Measurements from ENCODE around the gene MRAP2. TPM values are rescaled to one million over a fixed set of nuclear protein-coding genes. Genes with fewer than 3 reads are reported as not detected.

The MRAP2 gene
- total and polyA plus RNA-seq, 2 donors (not counting 3 experiments of a cell fraction or from before 2014, with no cell fraction given) = 5.8 to 8.6 TPM

DNA sequence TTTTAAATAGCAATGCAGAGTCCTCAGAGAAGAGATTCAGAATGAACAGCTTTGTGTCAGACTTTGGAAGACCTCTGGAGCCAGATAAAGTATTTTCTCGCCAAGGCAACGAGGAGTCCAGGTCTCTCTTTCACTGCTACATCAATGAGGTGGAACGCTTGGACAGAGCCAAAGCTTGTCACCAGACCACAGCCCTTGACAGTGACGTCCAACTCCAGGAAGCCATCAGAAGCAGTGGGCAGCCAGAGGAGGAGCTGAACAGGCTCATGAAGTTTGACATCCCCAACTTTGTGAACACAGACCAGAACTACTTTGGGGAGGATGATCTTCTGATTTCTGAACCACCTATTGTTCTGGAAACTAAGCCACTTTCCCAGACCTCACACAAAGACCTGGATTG, 55.5 kb downstream of the MRAP2 start:
- dilution Hi-C loops (cut with MboI; ENCODE audit: extremely low pct_ligation_motif_present, low sequenced_read_pairs) = no loop called here
- H3K4me2 ChIP-seq (ENCODE audit: insufficient read depth, low read length) = no peak overlapping the region
- no peak overlapping the region for H3K4me3 ChIP-seq (replicated peaks in 1 of 3; ENCODE audit: insufficient read depth in 1 of 3, low read depth in 1 of 3, low read length in 3 of 3)
- no peak for TF ChIP-seq GATA2 (IDR thresholded peaks at IDR 0.05; ENCODE audit: insufficient read depth, insufficient read length, low read depth, low read length)
- TF ChIP-seq POLR2AphosphoS5 (IDR thresholded peaks at IDR 0.05; ENCODE audit: insufficient read depth, low read depth, low read length) = no peak
- TF ChIP-seq FOS (IDR thresholded peaks at IDR 0.05; ENCODE audit: borderline replicate concordance, insufficient read depth, low read length) = no peak
- no peak for TF ChIP-seq MYC (IDR thresholded peaks at IDR 0.05; ENCODE audit: low read depth, low read length)
- TF ChIP-seq POLR2A (IDR thresholded peaks at IDR 0.05; ENCODE audit: low read depth, low read length) = no peak
- no peak for TF ChIP-seq JUN (IDR thresholded peaks at IDR 0.05; ENCODE audit: borderline replicate concordance, insufficient read depth, insufficient read length, low read depth)
- TF ChIP-seq CTCF (IDR thresholded peaks at IDR 0.05; ENCODE audit: extremely low read depth in 1 of 2, insufficient read depth in 1 of 2, low read depth in 1 of 2, low read length in 2 of 2) = no peak
- TF ChIP-seq MAX (IDR thresholded peaks at IDR 0.05; ENCODE audit: insufficient read depth, insufficient read length) = no peak
- no peak for TF ChIP-seq EZH2 (IDR thresholded peaks at IDR 0.05; ENCODE audit: borderline replicate concordance, low read depth, low read length, severe bottlenecking)
- H3K4me1 ChIP-seq (ENCODE audit: control insufficient read depth, extremely low read depth, insufficient read depth, low read length) = no peaks in the 10 kb centered on the region
- H3K27ac ChIP-seq (ENCODE audit: insufficient read depth, low read depth, low read length) = no peak overlapping the region
- H3K36me3 ChIP-seq (ENCODE audit: control insufficient read depth in 2 of 2, extremely low read depth in 1 of 2, insufficient read depth in 2 of 2, low read length in 2 of 2) = no peaks in the 10 kb centered on the region
- no peaks in the 10 kb centered on the region for H4K20me1 ChIP-seq (replicated peaks; ENCODE audit: control insufficient read depth, extremely low read depth, insufficient read depth, low read length)
- no peaks in the 10 kb centered on the region for H3K9me3 ChIP-seq (replicated peaks; ENCODE audit: control insufficient read depth, insufficient read depth, low read length)
- intact Hi-C loops (cut with micrococcal nuclease) = no loop called here
- CTCF ChIA-PET = interaction anchor here (1.1 to 1.2 kb wide), 4 partner anchors 12 to 474 kb away, joined by 3 read pairs; no protein-coding TSS in a partner anchor
- no TSS peak for BruUV-seq (replicated peaks)
- FAIRE-seq (no peak), DNase-seq (ENCODE audit: low read depth, low spot score) (no peak)
- H3K9me1 ChIP-seq (replicated peaks; ENCODE audit: control insufficient read depth, extremely low read depth, insufficient read depth, low read length) = no peaks in the 10 kb centered on the region
- no peak overlapping the region for H3K9ac ChIP-seq (replicated peaks; ENCODE audit: extremely low read depth, insufficient read depth, low read length)
- no peak overlapping the region for H2AFZ ChIP-seq (ENCODE audit: low read depth, low read length)
- H3K27me3 ChIP-seq (ENCODE audit: control insufficient read depth in 2 of 2, insufficient read depth in 2 of 2, low read length in 2 of 2) = peaks cover 0 to 1% of the 10 kb centered on the region in 2 experiments
- no peaks in the 10 kb centered on the region for H3K79me2 ChIP-seq (ENCODE audit: control insufficient read depth, insufficient read depth, low read length)
- POLR2A ChIA-PET = interaction anchor here (0.7 kb wide), 1 partner anchor 11 kb away, joined by 4 read pairs; no protein-coding TSS in a partner anchor
